Loucy (cell line): Measurements from ENCODE around the gene COQ2.

ENCODE experiments used
- H2AFZ ChIP-seq: fragments of 200-600 bp; sonication (generic); 2 replicates; pipeline ENCODE4 v1.6.0; 2016; ENCODE audit warnings: antibody characterized with exemption, mild to moderate bottlenecking, low read length, moderate library complexity
- H3F3A ChIP-seq: fragments of 200-600 bp; 2 replicates; pipeline ENCODE4 v1.6.0; 2016; ENCODE audit warnings: antibody characterized with exemption, low read depth, mild to moderate bottlenecking
- H3K27me3 ChIP-seq: fragments of 200-600 bp; sonication (generic); 2 replicates; pipeline ENCODE4 v1.6.1; 2014; ENCODE audit warnings: low read length, mild to moderate bottlenecking; ENCODE audit not compliant: insufficient read depth, poor library complexity, severe bottlenecking
- H3K36me3 ChIP-seq: fragments of 200-600 bp; sonication (generic); 2 replicates; pipeline ENCODE4 v1.6.1; 2016; ENCODE audit warnings: low read length; ENCODE audit not compliant: insufficient read depth
- H3K4me1 ChIP-seq: fragments of 200-600 bp; sonication (generic); 2 replicates; pipeline ENCODE4 v1.5.1; 2014; ENCODE audit warnings: low read length, mild to moderate bottlenecking; ENCODE audit not compliant: insufficient read depth, poor library complexity, severe bottlenecking
- H3K4me2 ChIP-seq: fragments of 200-600 bp; sonication (generic); 2 replicates; pipeline ENCODE4 v1.6.0; 2014; ENCODE audit warnings: antibody characterized with exemption, low read length, low read depth, mild to moderate bottlenecking; ENCODE audit not compliant: poor library complexity, severe bottlenecking
- H3K4me3 ChIP-seq: fragments of 200-600 bp; sonication (generic); 2 replicates; pipeline ENCODE4 v1.5.1; 2014; ENCODE audit warnings: low read length, mild to moderate bottlenecking, mixed read lengths; ENCODE audit not compliant: poor library complexity, severe bottlenecking
- H3K79me2 ChIP-seq: fragments of 200-600 bp; sonication (generic); 2 replicates; pipeline ENCODE4 v1.6.1; 2014; ENCODE audit warnings: low read length; ENCODE audit not compliant: insufficient read depth
- H3K9ac ChIP-seq: fragments of 200-600 bp; sonication (generic); 2 replicates; pipeline ENCODE4 v1.6.0; 2014; ENCODE audit warnings: mild to moderate bottlenecking, low read depth, low read length, moderate library complexity; ENCODE audit not compliant: poor library complexity, severe bottlenecking
- H3K9me2 ChIP-seq: fragments of 200-600 bp; sonication (generic); replicated peaks from 2 replicates; pipeline ENCODE4 v1.6.1; 2016; ENCODE audit warnings: low read depth, low read length, mixed read lengths
- H3K9me3 ChIP-seq: fragments of 200-600 bp; sonication (generic); 2 replicates; pipeline ENCODE4 v1.6.1; 2014; ENCODE audit warnings: mild to moderate bottlenecking, antibody characterized with exemption, low read length, low read depth; ENCODE audit not compliant: insufficient read depth
- H4K20me1 ChIP-seq: fragments of 200-600 bp; sonication (generic); 2 replicates; pipeline ENCODE4 v1.6.0; 2014; ENCODE audit warnings: antibody characterized with exemption, low read length, mild to moderate bottlenecking; ENCODE audit not compliant: insufficient read depth, poor library complexity, severe bottlenecking
- CTCF ChIP-seq: fragments of 200-600 bp; sonication (generic); conservative IDR thresholded peaks from 2 replicates; pipeline ENCODE4 v1.5.1; 2014; ENCODE audit warnings: mild to moderate bottlenecking, antibody characterized with exemption, low read length
- EZH2phosphoT487 ChIP-seq: fragments of 200-600 bp; IDR thresholded peaks from 2 replicates; pipeline ENCODE4 v1.6.1; 2018; ENCODE audit warnings: antibody characterized with exemption, mild to moderate bottlenecking, moderate library complexity, borderline replicate concordance

Gene COQ2

GRCh38 chr4:83316459-83317165, 32.0 kb upstream of the COQ2 start:
- no peak overlapping the region for H3K9ac ChIP-seq
- no peaks in the 10 kb centered on the region for H3K27me3 ChIP-seq
- no peaks in the 10 kb centered on the region for H4K20me1 ChIP-seq
- no peaks in the 10 kb centered on the region for H3K36me3 ChIP-seq
- H3K9me3 ChIP-seq, result no peaks in the 10 kb centered on the region
- peaks cover 20% of the 10 kb centered on the region for H3K4me1 ChIP-seq
- H3F3A ChIP-seq, result no peaks in the 10 kb centered on the region
- no peak overlapping the region for H2AFZ ChIP-seq
- no peak overlapping the region for H3K4me3 ChIP-seq
- no peak overlapping the region for H3K4me2 ChIP-seq
- TF ChIP-seq EZH2phosphoT487 (no peak), CTCF (no peak)
- H3K9me2 ChIP-seq, result no peaks in the 10 kb centered on the region
- no peaks in the 10 kb centered on the region for H3K79me2 ChIP-seq

- no peak overlapping the region for H3K9ac ChIP-seq
- H3F3A ChIP-seq, result no peaks in the 10 kb centered on the region
- no peaks in the 10 kb centered on the region for H3K9me2 ChIP-seq
- TF ChIP-seq CTCF (no peak), EZH2phosphoT487 (no peak)
- no peaks in the 10 kb centered on the region for H3K79me2 ChIP-seq
- H3K36me3 ChIP-seq, result no peaks in the 10 kb centered on the region
- no peaks in the 10 kb centered on the region for H4K20me1 ChIP-seq
- no peak overlapping the region for H3K4me3 ChIP-seq
- no peak overlapping the region for H2AFZ ChIP-seq
- peaks cover 11% of the 10 kb centered on the region for H3K4me1 ChIP-seq
- H3K27me3 ChIP-seq, result no peaks in the 10 kb centered on the region
- H3K4me2 ChIP-seq, result no peak overlapping the region
- H3K9me3 ChIP-seq, result no peaks in the 10 kb centered on the region
Measured at GRCh38 chr4:83315341-83315870, 30.8 kb upstream of the COQ2 start.

- H3K36me3 ChIP-seq, result no peaks in the 10 kb centered on the region
- H3K4me2 ChIP-seq, result no peak overlapping the region
- H3K9me2 ChIP-seq, result no peaks in the 10 kb centered on the region
- no peak overlapping the region for H2AFZ ChIP-seq
- H3K27me3 ChIP-seq, result no peaks in the 10 kb centered on the region
- no peaks in the 10 kb centered on the region for H3K79me2 ChIP-seq
- no peak overlapping the region for H3K4me3 ChIP-seq
- H4K20me1 ChIP-seq, result no peaks in the 10 kb centered on the region
- H3K4me1 ChIP-seq, result no peaks in the 10 kb centered on the region
- no peaks in the 10 kb centered on the region for H3K9me3 ChIP-seq
- no peak overlapping the region for H3K9ac ChIP-seq
- TF ChIP-seq EZH2phosphoT487 (no peak), CTCF (no peak)
- H3F3A ChIP-seq, result no peaks in the 10 kb centered on the region
Measured at GRCh38 chr4:83308672-83309071, 24.1 kb upstream of the COQ2 start.
